ENCODE data around the gene SH2D3C.

SH2D3C gene

GRCh38 chr9:127778280-127779135 lies at the start of gene SH2D3C:
TSS of gene SH2D3C (minus strand) at chr9:127778666. CDS start at chr9:127778627, 39 bp downstream.
- TF ChIP-seq CTCF (IDR thresholded peaks at IDR 0.05) = no peak
- H3K27me3 ChIP-seq = peaks cover 0 to 3% of the 10 kb centered on the region in 2 donors
- DNase-seq = no peak
- no peaks in the 10 kb centered on the region for H3K36me3 ChIP-seq
- H3K9me3 ChIP-seq = no peaks in the 10 kb centered on the region
- no peak within 1 kb of the TSS for H3K4me3 ChIP-seq
- no peak within 1 kb of the TSS for H3K27ac ChIP-seq
- no peaks in the 10 kb centered on the region for H3K4me1 ChIP-seq
- intact Hi-C loops (cut with DNase I; ENCODE audit: low total_unique reads) = no loop called here

- no peaks in the 10 kb centered on the region for H3K9me3 ChIP-seq
- peak overlapping the region; percentile 14 to 68 for H3K27ac ChIP-seq
- H3K4me1 ChIP-seq = peaks cover 0 to 30% (median 14%) of the 10 kb centered on the region in 4 donors
- intact Hi-C loops (cut with DNase I; ENCODE audit: low total_unique reads) = no loop called here
- no peaks in the 10 kb centered on the region for H3K27me3 ChIP-seq
- peaks cover 0 to 40% (median 12%) of the 10 kb centered on the region in 3 donors for H3K36me3 ChIP-seq
- no peak for DNase-seq
- TF ChIP-seq CTCF (IDR thresholded peaks at IDR 0.05) = no peak
- no peak overlapping the region for H3K4me3 ChIP-seq
These were observed 47.9 kb upstream of the SH2D3C start for GRCh38 chr9:127826253-127826913.

GRCh38 chr9:127825319-127826051 lies 47.0 kb upstream of the SH2D3C start:
- Histone ChIP-seq H3K9me3 (no peaks in the 10 kb centered on the region), H3K4me3 (no peak overlapping the region), H3K27ac (peak overlapping the region in 1 of 2 donors; percentile 14), H3K36me3 (peaks cover 0 to 45% (median 21%) of the 10 kb centered on the region in 3 donors), H3K27me3 (no peaks in the 10 kb centered on the region), H3K4me1 (peaks cover 0 to 29% (median 14%) of the 10 kb centered on the region in 4 donors)
- TF ChIP-seq CTCF (IDR thresholded peaks at IDR 0.05) = peak in 1 of 2 experiments; percentile 12
- intact Hi-C loops (cut with DNase I; ENCODE audit: low total_unique reads) = no loop called here
- no peak for DNase-seq

- Histone ChIP-seq H3K9me3 (no peaks in the 10 kb centered on the region), H3K36me3 (peaks cover 0 to 79% (median 55%) of the 10 kb centered on the region in 3 donors), H3K27me3 (no peaks in the 10 kb centered on the region), H3K27ac (no peak overlapping the region), H3K4me3 (no peak overlapping the region), H3K4me1 (peaks cover 0 to 8% (median 2%) of the 10 kb centered on the region in 4 donors)
- no peak for DNase-seq
- intact Hi-C loops (cut with DNase I; ENCODE audit: low total_unique reads) = no loop called here
- no peak for TF ChIP-seq CTCF (IDR thresholded peaks at IDR 0.05)
These were observed 43.6 kb upstream of the SH2D3C start for GRCh38 chr9:127822108-127822507.

- no peak for TF ChIP-seq CTCF (IDR thresholded peaks at IDR 0.05)
- H3K27ac ChIP-seq = no peak overlapping the region
- H3K27me3 ChIP-seq = no peaks in the 10 kb centered on the region
These were observed 40.1 kb upstream of the SH2D3C start for GRCh38 chr9:127818574-127818973.

More at GRCh38 chr9:127818574-127818973, 40.1 kb upstream of the SH2D3C start:
- peaks cover 15 to 84% (median 78%) of the 10 kb centered on the region in 3 donors for H3K36me3 ChIP-seq
- H3K9me3 ChIP-seq = no peaks in the 10 kb centered on the region
- intact Hi-C loops (cut with DNase I; ENCODE audit: low total_unique reads) = no loop called here
- H3K4me1 ChIP-seq = no peaks in the 10 kb centered on the region
- DNase-seq = no peak
- no peak overlapping the region for H3K4me3 ChIP-seq
